ENCODE measurements around the gene LRP1B.

GRCh38 chr2:140841141-140841540 lies 1289.7 kb downstream of the LRP1B start:
- TF ChIP-seq, protein P1, sequence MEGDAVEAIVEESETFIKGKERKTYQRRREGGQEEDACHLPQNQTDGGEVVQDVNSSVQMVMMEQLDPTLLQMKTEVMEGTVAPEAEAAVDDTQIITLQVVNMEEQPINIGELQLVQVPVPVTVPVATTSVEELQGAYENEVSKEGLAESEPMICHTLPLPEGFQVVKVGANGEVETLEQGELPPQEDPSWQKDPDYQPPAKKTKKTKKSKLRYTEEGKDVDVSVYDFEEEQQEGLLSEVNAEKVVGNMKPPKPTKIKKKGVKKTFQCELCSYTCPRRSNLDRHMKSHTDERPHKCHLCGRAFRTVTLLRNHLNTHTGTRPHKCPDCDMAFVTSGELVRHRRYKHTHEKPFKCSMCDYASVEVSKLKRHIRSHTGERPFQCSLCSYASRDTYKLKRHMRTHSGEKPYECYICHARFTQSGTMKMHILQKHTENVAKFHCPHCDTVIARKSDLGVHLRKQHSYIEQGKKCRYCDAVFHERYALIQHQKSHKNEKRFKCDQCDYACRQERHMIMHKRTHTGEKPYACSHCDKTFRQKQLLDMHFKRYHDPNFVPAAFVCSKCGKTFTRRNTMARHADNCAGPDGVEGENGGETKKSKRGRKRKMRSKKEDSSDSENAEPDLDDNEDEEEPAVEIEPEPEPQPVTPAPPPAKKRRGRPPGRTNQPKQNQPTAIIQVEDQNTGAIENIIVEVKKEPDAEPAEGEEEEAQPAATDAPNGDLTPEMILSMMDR (IDR thresholded peaks at IDR 0.05; ENCODE audit: low read length) = no peak
- no peak for TF ChIP-seq EZH2phosphoT487 (IDR thresholded peaks at IDR 0.05; ENCODE audit: low read length)
- no peak for TF ChIP-seq EZH2 (optimal IDR thresholded peaks at IDR 0.05; ENCODE audit: low read depth, low read length)
